GM12891 (cell line): ENCODE results near the gene SCAP.

Experiments used
- POLR2AphosphoS5 ChIP-seq: IDR thresholded peaks from 2 replicates; pipeline ENCODE4 v1.6.1; 2011; ENCODE audit warnings: low read depth, low read length, control low read depth
- TAF1 ChIP-seq: IDR thresholded peaks from 2 replicates; pipeline ENCODE4 v1.6.1; 2011; ENCODE audit warnings: low read depth, low read length, control low read depth

DNA sequence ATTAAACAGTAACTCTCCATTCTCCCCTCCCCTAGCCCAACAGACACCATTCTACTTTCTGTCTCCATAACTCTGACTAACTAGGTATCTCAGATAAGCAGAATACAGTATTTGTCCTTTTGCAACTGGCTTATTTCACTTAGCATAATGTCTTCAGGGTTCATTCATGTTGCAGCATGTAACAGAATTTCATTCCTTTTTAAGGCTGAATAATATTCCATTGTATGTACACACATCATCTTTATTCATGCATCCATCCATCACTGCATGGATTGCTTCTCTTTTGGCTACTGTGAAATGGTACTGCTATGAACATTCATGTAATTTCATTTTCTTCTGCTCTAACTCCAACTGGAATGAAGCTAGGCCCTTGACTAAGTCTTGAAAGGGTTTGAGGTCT is 96.9 kb downstream of the SCAP start:
- TF ChIP-seq POLR2AphosphoS5 (no peak), TAF1 (no peak)
